Activated T-helper 1 cell treated with Interleukin-2 at 50 U/mL for 16 hours (primary cell): ENCODE measurements around the gene NRROS.
A peak's percentile ranks its signal among the peaks of the same experiment; 100 is the strongest.
"Not testable (repeated sequence)": the region's sequence is repeated elsewhere in the genome, so short reads cannot be mapped to it uniquely, and the experiment has no call there.

Source experiments
- DNase-seq: peaks from one replicate; pipeline ENCODE4 v3.0.0-alpha.2; 2020; ENCODE audit warnings: low read depth

Gene NRROS

DNA sequence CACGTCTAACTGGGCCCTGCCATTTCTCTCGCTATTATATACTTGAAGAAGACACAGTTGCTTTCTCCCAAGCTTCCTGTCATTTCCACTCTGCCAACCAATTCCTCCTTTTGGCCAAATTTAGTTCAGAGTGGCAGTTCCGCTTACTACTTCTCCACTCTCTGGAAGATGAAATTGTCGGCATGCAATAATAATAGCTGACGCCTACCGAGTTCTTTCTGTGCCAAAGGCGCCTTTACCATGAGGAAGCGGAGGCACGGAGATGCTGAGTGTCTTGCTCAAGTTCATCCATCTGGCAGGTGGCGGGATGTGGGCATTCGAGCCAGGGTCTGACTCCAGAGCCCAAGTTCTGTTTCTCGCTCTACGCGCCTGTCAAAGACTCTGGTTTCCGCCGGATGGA is 14.6 kb upstream of the NRROS start:
- DNase-seq: no peak

GRCh38 chr3:196625331-196625730 is 14.2 kb upstream of the NRROS start:
- no peak for DNase-seq

GRCh38 chr3:196627918-196628231 is 11.6 kb upstream of the NRROS start:
- DNase-seq: no peak

- no peak for DNase-seq
These were observed 10.3 kb upstream of the NRROS start for GRCh38 chr3:196629228-196629627.

DNA sequence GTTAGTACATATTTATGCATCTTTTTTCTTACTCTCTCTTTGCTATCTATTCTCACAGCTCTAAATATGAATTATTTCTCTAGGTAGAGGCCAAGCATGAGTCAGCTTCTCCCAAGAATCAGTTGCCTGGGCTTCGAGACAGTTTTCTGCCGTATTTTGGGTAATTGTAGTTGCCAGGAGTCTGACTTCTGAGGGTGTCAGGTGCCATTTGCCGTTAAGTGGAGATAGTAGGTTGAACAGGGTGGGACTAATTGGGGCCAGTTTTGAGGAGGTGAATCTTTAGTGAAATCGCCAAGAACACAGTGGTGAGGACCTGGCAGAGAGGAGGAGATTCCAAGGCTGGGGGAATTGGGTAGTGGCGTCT is 7.8 kb upstream of the NRROS start:
- no peak for DNase-seq

GRCh38 chr3:196632046-196632751 is 7.3 kb upstream of the NRROS start:
- DNase-seq: peak; percentile 85

DNA sequence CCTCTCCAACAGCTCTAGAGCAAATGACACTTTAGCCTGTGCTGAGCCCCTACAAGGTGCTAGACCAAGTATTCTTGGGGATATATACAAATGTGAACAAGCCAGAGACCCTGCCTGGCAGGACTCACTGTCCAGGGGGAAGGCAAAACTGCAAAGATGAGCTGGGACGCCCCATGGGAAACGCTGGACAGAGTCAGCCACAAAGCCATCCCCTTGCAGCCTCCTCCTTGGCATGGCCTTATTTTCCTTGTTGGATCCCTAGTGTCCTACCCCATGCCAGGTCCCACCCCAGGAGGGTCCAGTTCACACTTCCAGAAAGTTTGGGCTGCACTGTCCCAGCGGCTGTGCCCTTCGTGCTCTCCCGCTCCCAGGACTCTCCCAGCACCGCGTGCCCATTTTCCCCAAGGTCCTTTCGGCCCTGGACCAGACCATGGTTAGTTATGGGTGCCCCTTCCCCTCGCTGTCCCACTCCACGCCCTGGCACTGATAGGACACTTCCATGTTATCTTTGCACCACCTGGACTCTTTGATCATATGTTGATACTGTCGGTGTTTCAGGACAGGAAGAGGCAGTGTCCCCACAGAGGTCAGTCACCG is 5.8 kb upstream of the NRROS start:
- no peak for DNase-seq

GRCh38 chr3:196634224-196634623 is 5.3 kb upstream of the NRROS start:
- no peak for DNase-seq

DNA sequence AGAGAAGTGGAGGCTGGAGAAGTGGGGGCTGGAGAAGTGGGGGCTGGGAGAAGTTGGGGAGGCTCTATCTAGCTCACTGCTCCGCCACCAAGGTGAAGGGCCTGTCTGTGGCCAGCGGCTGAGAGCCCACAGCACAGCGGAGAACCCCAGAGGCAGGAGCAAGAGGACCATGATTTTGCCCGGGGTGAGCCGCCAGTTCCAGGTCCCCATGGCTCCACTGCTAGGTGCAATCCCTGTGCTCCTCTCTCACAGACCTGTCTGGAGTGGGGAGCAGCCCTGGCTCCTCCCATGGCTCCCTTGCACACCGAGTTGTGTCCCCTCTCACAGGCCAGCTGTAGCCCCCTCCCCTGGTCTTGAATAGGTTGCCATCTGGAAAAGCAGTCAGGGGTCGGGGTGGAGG is 4.7 kb upstream of the NRROS start:
- DNase-seq: no peak

DNA sequence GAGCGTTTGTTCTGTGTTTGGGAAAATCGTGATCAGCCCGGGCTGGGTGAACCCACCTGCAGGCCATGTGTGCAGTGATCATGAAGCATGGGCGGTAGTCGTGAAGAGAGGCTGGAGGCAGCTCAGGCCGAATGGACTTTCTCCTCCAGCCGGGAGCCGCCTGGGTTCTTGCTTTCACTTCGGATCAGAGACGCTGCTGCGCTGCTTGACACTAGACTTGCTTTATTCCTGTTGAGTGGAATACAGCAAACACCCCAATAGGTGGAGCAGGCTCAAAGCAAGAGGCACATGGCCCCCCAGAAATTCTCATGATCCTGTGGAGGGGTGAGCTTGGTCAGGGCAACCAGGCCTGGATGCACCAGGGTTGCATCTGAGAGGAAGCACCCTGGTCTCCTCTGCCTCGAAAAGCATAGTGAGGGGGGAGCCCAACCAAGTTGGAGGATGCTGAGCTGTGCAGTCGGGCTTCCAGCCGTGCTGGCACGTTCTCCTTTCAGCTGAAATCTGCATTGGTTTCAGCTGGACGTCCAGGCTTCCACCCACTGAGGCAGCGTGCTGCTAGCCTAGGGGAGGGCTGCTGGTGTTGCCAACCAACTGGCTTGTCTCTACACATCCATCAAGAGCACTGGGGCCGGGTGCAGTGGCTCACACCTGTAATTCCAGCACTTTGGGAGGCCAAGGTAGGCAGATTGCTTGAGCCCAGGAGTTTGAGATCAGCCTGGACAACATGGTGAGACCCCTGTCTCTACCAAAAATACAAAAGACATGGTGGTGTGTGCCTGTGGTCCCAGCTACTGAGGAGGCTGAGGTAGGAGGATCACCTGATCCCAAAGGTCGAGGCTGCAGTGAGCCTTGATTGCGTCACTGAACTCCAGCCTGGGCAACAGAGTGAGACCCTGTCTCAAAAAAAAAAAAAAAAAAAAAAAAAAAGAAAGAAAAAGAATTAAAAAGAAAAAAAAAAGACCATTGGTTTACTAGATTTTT is 2.8 kb upstream of the NRROS start:
- no peak for DNase-seq

- not testable (repeated sequence) for DNase-seq
These were observed 1.6 kb upstream of the NRROS start for GRCh38 chr3:196637941-196638340.

GRCh38 chr3:196638861-196639482 is 522 bp upstream of the NRROS start:
- DNase-seq: no peak

DNA sequence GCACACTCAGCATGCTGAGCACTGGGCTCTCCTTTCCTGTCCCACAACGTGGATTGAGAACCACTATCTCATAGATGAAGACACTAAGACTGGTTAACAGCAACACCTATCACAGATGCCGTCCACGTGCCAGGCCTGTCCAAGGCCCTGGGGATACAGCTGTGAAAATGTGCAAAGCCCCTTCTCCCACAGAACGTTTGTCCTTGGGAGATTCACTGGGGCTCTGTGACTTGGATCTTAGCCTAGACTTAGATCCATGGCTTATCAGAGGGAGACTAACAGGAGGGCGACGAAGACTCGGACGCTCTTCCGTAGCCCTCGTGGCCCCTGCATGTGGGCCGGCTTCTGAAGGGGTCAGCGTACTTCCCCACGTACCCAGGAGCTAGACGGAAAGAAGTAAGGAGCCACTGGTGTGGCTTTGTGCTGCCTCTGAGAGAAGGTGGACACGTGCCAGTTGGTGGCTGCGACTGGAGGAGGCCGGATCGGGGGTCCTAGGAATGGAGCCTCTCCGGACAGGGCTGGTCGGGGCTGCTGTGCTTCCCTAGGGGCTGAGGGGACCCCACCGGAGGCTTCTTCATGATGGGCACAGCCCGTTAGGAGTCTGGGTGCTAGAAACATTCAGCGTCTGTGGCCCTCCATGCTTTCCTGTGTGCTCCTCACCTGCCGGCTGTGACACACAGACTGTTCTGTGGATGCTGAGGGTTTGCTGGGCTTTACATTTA is 964 bp downstream of the NRROS start:
- DNase-seq: no peak

- no peak for DNase-seq
These were observed 2.0 kb downstream of the NRROS start for GRCh38 chr3:196641333-196642054.

DNA sequence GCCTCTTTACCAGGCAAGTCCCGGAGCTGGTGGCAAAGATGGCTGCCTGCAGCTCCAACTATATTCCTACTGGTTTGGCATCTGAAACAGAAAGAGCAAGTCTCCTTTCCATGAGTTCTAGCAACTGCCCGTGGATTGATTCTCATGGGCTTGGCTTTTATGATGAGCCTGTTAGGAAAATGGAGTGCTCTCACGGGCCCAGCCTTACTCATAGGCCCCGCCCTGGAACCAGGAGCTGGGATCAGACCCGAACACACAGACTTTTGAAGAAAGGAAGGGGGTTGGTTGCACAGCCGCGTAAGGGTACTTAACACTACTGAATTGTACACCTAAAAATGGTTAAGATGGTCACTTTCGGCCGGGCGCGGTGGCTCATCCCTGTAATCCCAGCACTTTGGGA is 2.9 kb downstream of the NRROS start:
- DNase-seq: no peak

- no peak for DNase-seq
These were observed 3.8 kb downstream of the NRROS start for GRCh38 chr3:196643201-196643749.

- no peak for DNase-seq
These were observed 4.3 kb downstream of the NRROS start for GRCh38 chr3:196643761-196644160.

DNA sequence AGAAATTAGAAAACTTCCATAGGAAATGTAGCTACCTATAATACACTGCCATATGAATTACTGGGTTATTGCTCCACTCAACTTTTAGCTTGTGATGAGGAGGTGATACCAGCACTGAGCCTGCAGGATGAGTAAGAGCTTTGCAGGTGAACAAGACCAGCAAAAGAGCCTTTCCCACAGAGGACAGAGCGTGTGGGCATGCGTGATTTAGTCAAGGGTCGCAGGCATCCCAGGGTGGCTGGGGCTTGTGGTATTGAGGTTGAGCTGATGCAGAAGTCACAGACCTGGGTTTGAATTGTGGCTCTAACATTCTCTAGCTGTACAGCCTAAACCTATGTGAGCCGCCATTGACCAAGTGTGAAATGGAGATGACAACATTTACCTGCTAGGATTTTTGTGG is 5.6 kb downstream of the NRROS start:
- no peak for DNase-seq

GRCh38 chr3:196645897-196646665 is 6.6 kb downstream of the NRROS start:
- DNase-seq: no peak

DNA sequence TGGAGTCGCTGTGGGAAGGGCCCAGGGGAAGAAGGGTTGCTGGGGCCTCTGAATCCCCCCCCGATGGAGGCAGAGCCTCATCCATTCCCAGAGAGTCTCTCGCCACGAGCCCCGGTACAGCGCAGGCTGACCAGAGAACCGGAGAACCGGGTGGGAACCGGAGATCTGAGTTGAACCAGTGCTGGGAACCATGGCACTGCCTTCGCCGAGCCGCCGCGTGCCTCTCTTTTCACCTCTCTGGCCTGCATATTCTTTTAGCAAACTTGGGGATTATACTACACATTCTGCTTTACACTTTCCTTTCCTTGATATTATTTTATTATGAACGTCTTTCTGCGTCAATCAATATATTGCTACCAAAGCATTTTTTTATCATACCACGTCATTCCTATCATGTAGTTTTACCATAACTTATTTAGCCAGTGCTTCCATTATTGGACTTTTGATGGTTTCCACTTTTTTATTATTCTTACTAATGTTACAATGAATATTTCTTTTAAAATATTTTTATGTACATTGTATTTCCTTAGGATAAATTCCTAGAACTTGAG is 7.2 kb downstream of the NRROS start:
- no peak for DNase-seq
